Measurements from ENCODE around the gene DLGAP3.
"Not testable (repeated sequence)": the region's sequence is repeated elsewhere in the genome, so short reads cannot be mapped to it uniquely, and the experiment has no call there.

Gene DLGAP3, protein sequence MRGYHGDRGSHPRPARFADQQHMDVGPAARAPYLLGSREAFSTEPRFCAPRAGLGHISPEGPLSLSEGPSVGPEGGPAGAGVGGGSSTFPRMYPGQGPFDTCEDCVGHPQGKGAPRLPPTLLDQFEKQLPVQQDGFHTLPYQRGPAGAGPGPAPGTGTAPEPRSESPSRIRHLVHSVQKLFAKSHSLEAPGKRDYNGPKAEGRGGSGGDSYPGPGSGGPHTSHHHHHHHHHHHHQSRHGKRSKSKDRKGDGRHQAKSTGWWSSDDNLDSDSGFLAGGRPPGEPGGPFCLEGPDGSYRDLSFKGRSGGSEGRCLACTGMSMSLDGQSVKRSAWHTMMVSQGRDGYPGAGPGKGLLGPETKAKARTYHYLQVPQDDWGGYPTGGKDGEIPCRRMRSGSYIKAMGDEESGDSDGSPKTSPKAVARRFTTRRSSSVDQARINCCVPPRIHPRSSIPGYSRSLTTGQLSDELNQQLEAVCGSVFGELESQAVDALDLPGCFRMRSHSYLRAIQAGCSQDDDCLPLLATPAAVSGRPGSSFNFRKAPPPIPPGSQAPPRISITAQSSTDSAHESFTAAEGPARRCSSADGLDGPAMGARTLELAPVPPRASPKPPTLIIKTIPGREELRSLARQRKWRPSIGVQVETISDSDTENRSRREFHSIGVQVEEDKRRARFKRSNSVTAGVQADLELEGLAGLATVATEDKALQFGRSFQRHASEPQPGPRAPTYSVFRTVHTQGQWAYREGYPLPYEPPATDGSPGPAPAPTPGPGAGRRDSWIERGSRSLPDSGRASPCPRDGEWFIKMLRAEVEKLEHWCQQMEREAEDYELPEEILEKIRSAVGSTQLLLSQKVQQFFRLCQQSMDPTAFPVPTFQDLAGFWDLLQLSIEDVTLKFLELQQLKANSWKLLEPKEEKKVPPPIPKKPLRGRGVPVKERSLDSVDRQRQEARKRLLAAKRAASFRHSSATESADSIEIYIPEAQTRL

DNA sequence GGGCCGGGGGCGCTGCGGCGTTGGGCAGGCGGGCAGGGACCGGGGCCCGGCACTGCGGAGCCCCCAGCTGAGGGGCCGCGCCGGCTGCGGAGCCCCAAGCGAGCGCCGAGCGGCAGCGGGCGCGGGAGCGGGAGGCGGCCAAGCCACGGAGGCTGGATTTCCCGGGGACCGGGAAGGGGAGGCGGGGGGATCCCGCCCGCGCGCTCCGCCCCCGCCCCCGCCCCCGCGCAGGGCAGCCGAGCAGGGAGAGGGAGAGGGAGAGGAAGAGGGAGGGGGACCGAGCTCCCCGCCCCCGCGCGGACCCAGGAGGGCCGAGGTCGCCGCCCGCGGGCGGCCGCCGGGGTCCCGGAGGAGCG is at the start of gene DLGAP3:
DLGAP3 (minus strand) TSS at position 154 of the 356 bp plus-strand sequence. CDS start 24,267 bp downstream, outside the sequence.
- peak; percentile 55 for DNase-seq

DNA sequence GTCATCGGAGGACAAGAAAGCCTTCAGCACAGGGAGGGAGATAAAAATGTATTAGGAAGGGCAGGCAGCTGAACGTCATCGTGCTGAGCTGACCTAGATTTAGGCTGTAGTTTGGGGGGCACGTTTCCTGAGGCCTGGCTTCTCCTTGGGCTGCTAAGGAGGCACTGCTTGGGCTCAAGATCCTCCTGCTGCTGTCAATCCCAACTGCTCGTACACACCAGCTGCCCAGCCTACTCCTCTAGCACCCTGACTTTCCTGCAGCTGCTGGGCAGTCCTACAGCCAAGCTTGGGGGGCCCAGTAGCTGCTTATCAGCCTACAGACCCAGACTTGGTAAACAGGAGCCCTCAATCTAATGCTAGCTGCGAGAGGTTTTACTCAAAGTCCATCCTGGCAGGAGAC is 49.5 kb upstream of the DLGAP3 start:
- no peak for DNase-seq

- DNase-seq: no peak
Observed at GRCh38 chr1:34977858-34978257, 48.4 kb upstream of the DLGAP3 start.

DNA sequence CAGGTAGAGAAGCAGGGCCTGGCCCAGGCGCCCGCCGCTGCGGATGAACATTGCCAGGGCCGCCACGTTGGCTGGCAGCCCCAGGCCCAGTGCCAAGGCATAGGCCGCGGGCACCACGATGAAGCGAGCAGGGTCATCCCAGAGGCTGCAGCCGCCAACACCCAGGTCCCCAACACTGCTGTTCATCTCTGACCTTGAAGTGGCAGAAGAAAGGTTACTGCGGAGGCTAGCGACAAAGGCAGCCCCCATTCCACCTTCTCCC is 47.7 kb upstream of the DLGAP3 start:
- DNase-seq: no peak

DNA sequence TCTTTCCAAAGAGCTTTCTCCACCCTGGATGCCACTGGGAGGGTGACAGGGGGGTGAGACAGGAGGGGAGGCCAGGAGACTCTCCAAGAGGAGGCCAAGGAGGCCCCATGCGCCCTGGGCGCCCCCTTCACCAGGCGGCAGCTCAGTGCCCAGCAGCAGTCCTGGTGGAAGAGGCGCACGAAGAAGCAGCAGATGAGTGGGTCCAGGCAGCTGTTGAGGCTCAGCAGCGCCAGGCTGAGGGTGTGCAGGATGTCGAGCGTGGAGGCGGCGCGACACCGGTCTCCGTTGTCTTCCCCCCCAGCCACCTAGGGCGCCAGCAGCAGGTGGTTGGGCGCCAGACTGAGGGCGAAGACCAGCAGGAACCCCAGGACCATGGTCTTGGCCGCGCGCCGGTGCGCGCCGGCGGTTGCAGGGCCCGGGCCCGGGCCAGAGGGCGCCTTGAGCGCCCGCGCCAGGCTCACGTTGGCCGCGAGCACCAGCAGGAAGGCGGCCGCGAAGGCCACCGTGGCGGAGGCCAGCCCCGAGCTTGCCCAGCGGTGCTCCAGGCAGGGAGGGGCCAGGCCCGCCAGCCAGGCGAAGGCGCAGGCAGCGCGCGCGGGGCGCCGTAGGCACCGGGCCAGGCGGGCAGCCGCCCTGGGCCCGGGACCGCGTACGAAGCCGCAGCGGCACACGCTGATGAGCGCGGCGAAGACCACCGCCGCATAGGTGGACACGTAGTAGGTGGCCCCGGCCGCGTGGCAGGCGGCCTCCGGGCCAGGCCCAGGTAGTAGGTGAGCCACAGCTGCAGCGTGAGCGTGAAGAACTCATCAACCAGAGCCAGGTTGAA is 47.1 kb upstream of the DLGAP3 start:
- no peak for DNase-seq

DNA sequence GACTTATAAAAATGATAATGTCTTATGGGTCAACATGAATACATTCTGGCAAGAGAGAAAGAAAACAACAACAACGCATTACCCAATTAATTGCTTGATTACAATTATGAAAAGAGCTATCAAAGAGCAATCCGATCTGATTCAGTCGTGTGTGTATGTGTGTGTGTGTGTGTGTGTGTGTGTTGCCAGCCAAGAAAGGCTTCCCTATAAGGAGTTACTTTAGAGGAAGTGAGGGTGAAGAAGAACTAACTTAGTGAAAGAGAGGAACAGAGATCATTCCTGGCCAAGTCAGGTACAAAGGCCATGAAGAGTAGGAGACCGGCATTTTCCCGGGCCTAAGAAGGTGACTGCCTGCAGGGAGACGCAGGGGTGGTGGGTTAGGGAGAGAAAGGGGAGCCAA is 46.3 kb upstream of the DLGAP3 start:
- no peak for DNase-seq

GRCh38 chr1:34975338-34975737 is 45.9 kb upstream of the DLGAP3 start:
- no peak for DNase-seq

GRCh38 chr1:34974626-34975025 is 45.2 kb upstream of the DLGAP3 start:
- DNase-seq: no peak

- DNase-seq: no peak
Observed at GRCh38 chr1:34973326-34973725, 43.9 kb upstream of the DLGAP3 start.

DNA sequence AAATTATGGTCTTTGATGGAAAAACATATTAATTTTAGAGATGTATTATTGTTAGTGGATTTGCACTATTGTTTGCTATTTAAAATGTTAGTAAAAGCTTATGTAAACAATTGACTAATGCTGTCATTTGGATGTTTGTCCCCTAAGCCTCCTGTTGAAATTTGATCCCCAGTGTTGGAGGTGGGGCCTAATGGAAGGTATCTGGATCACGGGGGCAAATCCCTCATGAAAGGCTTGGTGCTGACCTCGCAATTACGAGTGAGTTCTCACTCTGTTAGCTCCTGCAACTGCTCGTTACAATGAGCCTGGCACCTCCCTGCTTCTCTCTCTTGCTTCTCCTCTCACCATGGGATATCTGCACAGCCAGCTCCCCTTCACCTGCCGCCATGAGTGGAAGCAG is 41.4 kb upstream of the DLGAP3 start:
- no peak for DNase-seq

DNA sequence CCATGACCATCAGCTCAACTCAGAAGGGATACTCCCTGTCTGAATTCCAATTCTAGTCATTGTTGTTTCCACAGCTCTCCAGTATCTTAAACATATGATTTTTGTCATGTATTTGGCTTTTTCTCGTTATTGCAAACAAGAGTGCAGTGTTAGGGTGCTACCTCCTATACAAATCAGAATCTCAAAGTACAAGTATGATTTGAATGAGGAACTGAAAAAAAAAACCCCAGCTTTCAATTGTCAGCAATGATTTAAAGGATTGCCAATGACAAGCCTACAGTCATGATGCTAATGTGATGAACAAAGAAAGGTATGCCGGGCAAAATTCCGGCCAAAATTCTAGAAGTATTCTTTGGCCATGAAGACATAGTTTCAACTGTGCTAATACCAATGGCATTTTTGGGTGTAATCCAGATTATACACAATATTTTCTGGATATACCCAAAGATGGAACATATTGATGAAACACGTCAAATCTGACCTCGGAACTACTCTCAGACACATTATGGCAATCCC is 40.8 kb upstream of the DLGAP3 start:
- no peak for DNase-seq

- not testable (repeated sequence) for DNase-seq
Observed at GRCh38 chr1:34968297-34968696, 38.8 kb upstream of the DLGAP3 start.

- DNase-seq: not testable (repeated sequence)
Observed at GRCh38 chr1:34967672-34968071, 38.2 kb upstream of the DLGAP3 start.

DNA sequence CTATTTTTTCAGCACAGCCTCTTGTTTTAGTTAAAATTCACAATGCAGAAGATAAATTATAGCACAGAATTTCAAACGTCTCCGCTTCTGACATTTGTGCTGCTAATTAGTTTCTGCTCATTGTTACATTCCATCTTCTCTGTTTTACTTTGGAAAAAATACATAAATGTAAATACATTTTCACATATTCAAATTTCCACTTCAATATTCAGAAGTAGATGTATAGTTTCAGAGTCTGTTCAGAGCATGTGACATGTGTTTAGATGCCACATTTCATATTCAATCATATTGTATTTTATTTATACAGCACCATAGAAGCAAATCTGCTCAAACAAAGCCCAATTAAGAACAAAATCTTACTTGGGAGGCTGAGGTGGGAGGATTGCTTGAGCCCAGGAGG is 36.1 kb upstream of the DLGAP3 start:
- no peak for DNase-seq

DNA sequence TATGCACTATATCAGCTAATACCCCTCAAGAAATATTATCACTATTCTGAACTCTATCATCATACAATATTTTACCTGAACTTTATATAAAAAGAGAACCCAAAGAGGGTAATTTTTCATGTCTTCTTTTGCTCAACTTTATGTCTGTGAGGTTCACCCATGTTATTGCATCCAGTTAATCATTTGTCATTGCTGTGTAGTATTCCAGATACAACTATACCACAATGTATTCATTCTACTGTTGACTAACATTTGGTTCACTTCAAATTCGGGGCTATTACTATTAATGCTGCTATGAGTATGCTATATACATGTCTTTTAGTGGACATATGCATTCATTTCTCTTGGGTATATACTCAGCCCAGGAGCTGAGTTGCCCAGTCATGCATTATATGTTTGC is 21.0 kb upstream of the DLGAP3 start:
- DNase-seq: no peak

DNA sequence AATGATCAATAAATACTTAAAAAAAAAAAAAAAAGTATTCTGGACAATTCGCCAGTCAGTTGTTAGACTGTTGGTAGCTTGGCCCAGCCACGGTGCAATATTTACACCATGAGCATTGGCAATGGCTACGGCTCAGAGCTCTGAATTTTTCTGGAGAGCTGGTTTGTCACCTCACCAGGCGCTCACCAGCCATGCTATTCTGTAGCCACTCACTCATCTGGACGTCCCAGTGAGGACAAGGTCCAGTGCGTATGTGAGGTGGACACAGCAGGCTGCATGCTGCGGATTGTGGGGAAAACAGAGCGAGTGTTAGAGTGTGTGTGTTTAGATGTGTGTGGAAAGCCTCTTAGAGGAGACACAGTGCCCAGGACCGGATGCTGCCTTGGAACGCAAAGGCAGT is 19.3 kb upstream of the DLGAP3 start:
- not testable (repeated sequence) for DNase-seq

GRCh38 chr1:34947641-34948314 is 18.3 kb upstream of the DLGAP3 start:
- DNase-seq: not testable (repeated sequence)

DNA sequence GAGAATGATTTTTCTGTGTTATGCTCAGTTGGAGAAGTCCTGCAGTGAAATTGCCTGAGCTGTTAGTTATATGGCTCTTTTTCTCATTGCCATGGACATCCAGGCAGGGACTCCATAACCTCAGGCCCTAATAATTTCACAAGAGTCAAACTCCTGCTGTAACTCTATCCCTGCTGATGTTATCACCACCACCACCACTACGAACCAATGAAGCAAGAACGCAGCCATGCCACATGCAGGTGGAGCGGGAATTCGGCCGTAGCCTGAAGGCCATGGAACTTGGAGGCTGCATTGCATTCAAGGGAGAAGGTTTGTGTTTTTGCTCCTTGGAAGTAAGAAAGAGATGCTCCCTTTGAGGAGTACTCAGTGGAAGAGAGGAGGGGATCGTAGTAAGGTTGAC is 16.8 kb upstream of the DLGAP3 start:
- DNase-seq: no peak

GRCh38 chr1:34941798-34942197 is 12.3 kb upstream of the DLGAP3 start:
- DNase-seq: not testable (repeated sequence)

DNA sequence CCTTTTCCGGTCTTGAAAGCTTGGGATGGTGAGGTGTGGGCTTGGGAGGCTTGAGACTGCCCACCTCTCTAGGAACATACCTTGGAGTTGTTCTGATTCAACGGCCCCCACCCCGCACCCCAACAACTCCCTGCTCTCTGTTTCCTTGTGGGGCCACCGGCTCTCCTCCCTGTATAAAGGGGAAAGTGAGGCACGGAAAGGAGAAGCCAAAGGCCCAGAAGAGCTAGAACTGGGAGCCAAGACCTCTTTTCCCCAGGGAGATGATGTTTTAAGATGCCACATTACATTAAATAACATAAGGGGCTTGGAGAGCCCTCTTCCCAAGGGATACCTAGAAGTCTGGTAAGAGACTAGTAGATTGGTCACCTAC is 1.2 kb upstream of the DLGAP3 start:
- DNase-seq: no peak

- no peak for DNase-seq
Observed at GRCh38 chr1:34929853-34930701, 627 bp upstream of the DLGAP3 start.
